ENCODE data around the gene KCNJ6. TPM values are rescaled to one million over a fixed set of nuclear protein-coding genes. Genes with fewer than 3 reads are reported as not detected.

The KCNJ6 gene
- total and polyA plus RNA-seq, 8 donors = 0.28 to 1.9 (median 0.55) TPM

- no peak overlapping the region for H3K27ac ChIP-seq
- DNase-seq = no peak
- WGBS, 2 donors = 47 to 57% methylated on average over 3 of the region's 3 CpGs
- no peaks in the 10 kb centered on the region for H3K36me3 ChIP-seq
- H3K27me3 ChIP-seq = no peaks in the 10 kb centered on the region
- no peak overlapping the region for H3K4me3 ChIP-seq
- H3K9me3 ChIP-seq = no peaks in the 10 kb centered on the region
- FAIRE-seq = no peak
- ATAC-seq = no peak
- no peak for TF ChIP-seq CTCF (IDR thresholded peaks at IDR 0.05)
- intact Hi-C loops (cut with DNase I) = no loop called here
- H3K4me1 ChIP-seq = no peaks in the 10 kb centered on the region
Observed at GRCh38 chr21:37874481-37874880, 41.8 kb downstream of the KCNJ6 start.

GRCh38 chr21:37873655-37874054 lies 42.6 kb downstream of the KCNJ6 start:
- WGBS, 2 donors = 40 to 41% methylated on average over 3 of the region's 3 CpGs
- DNase-seq = no peak
- Histone ChIP-seq H3K27me3 (no peaks in the 10 kb centered on the region), H3K36me3 (no peaks in the 10 kb centered on the region), H3K27ac (no peak overlapping the region), H3K4me1 (no peaks in the 10 kb centered on the region), H3K9me3 (no peaks in the 10 kb centered on the region), H3K4me3 (no peak overlapping the region)
- no peak for ATAC-seq
- no peak for FAIRE-seq
- intact Hi-C loops (cut with DNase I) = no loop called here
- no peak for TF ChIP-seq CTCF (IDR thresholded peaks at IDR 0.05)

- WGBS, 2 donors = 52 to 59% methylated on average over 8 of the region's 8 CpGs
- Histone ChIP-seq H3K27me3 (no peaks in the 10 kb centered on the region), H3K36me3 (no peaks in the 10 kb centered on the region), H3K4me3 (no peak overlapping the region), H3K9me3 (no peaks in the 10 kb centered on the region), H3K27ac (no peak overlapping the region), H3K4me1 (no peaks in the 10 kb centered on the region)
- ATAC-seq (no peak), DNase-seq (no peak), FAIRE-seq (no peak)
- TF ChIP-seq CTCF (IDR thresholded peaks at IDR 0.05) = no peak
- intact Hi-C loops (cut with DNase I) = no loop called here
Observed at GRCh38 chr21:37871121-37871862, 45.0 kb downstream of the KCNJ6 start.

GRCh38 chr21:37870221-37870620 lies 46.0 kb downstream of the KCNJ6 start:
- Histone ChIP-seq H3K4me3 (no peak overlapping the region), H3K27ac (no peak overlapping the region), H3K4me1 (no peaks in the 10 kb centered on the region), H3K36me3 (no peaks in the 10 kb centered on the region), H3K27me3 (no peaks in the 10 kb centered on the region), H3K9me3 (no peaks in the 10 kb centered on the region)
- FAIRE-seq (no peak), ATAC-seq (no peak), DNase-seq (no peak)
- 63 to 74% methylated on average over 2 of the region's 2 CpGs for WGBS, 2 donors
- no peak for TF ChIP-seq CTCF (IDR thresholded peaks at IDR 0.05)
- intact Hi-C loops (cut with DNase I) = no loop called here

- no peak for FAIRE-seq
- intact Hi-C loops (cut with DNase I) = no loop called here
Observed at GRCh38 chr21:37869661-37870060, 46.6 kb downstream of the KCNJ6 start.

More at GRCh38 chr21:37869661-37870060, 46.6 kb downstream of the KCNJ6 start:
- H3K27me3 ChIP-seq = no peaks in the 10 kb centered on the region
- no peak overlapping the region for H3K4me3 ChIP-seq
- no peak overlapping the region for H3K27ac ChIP-seq
- H3K4me1 ChIP-seq = no peaks in the 10 kb centered on the region
- ATAC-seq (no peak), DNase-seq (no peak)
- no peak for TF ChIP-seq CTCF (IDR thresholded peaks at IDR 0.05)
- no peaks in the 10 kb centered on the region for H3K36me3 ChIP-seq
- H3K9me3 ChIP-seq = no peaks in the 10 kb centered on the region

Data from pancreas (tissue), 10 donors.